ENCODE results near the gene HCN3.

GRCh38 chr1:155253797-155254196 lies 23.5 kb upstream of the HCN3 start:
- TF ChIP-seq CTCF (IDR thresholded peaks at IDR 0.05) (no peak), POLR2A (IDR thresholded peaks at IDR 0.05) (no peak)

Measured in lower leg skin (tissue), 3 donors.